ENCODE results near the gene MXD4.

DNA sequence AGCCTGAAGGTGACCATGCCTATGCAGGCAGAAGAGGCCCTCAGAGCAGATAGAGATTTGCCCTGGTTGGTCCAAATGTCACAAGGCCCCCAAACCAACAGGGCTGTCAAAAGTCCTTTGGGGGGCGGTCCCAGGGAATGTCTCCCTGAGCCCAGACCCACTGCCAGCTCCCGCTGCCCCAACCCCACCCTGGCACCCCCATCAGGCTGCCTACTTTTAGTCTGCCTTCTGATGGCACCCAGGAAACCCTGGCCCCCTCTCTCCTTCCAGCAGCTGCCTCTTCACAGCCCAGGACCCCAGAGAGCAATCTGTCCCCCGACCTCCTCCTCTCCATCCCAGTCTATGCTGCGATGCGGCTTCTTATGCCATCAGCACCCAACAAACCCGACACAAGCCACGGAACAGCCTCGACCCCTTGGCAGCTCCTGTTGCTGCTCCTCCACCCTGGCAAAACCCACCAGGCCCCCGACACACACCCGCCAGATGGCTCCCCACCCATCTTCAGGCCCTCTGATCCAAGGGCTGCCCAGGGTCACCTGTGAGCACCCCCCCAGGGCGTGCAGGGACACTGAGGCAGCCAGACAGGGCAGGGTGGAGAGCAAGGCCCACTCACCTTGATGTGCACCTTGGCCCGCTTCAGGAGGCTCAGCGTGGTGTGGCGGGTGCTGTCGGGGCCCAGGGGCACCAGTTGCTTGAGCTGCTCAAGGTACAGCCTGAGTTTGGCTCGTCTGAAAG lies 9.9 kb downstream of the MXD4 start:
- no peak for TF ChIP-seq POLR2A (IDR thresholded peaks at IDR 0.05)
- TF ChIP-seq, protein P1, sequence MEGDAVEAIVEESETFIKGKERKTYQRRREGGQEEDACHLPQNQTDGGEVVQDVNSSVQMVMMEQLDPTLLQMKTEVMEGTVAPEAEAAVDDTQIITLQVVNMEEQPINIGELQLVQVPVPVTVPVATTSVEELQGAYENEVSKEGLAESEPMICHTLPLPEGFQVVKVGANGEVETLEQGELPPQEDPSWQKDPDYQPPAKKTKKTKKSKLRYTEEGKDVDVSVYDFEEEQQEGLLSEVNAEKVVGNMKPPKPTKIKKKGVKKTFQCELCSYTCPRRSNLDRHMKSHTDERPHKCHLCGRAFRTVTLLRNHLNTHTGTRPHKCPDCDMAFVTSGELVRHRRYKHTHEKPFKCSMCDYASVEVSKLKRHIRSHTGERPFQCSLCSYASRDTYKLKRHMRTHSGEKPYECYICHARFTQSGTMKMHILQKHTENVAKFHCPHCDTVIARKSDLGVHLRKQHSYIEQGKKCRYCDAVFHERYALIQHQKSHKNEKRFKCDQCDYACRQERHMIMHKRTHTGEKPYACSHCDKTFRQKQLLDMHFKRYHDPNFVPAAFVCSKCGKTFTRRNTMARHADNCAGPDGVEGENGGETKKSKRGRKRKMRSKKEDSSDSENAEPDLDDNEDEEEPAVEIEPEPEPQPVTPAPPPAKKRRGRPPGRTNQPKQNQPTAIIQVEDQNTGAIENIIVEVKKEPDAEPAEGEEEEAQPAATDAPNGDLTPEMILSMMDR (IDR thresholded peaks at IDR 0.05): no peak

Measured in adrenal gland (tissue), 5 donors.